ENCODE results near the gene CRAT.
"Not testable (repeated sequence)": the region's sequence is repeated elsewhere in the genome, so short reads cannot be mapped to it uniquely, and the experiment has no call there.

The CRAT gene

GRCh38 chr9:129131300-129132145, 20.9 kb upstream of the CRAT start:
- no peak overlapping the region for H3K4me3 ChIP-seq (ENCODE audit: control insufficient read depth, low read depth, low read length)
- DNase-seq (ENCODE audit: low read depth) = peak; percentile 62
- TF ChIP-seq CTCF (conservative IDR thresholded peaks at IDR 0.05; ENCODE audit: control insufficient read depth, insufficient read depth, low read depth, low read length) = peak; percentile 98

DNA sequence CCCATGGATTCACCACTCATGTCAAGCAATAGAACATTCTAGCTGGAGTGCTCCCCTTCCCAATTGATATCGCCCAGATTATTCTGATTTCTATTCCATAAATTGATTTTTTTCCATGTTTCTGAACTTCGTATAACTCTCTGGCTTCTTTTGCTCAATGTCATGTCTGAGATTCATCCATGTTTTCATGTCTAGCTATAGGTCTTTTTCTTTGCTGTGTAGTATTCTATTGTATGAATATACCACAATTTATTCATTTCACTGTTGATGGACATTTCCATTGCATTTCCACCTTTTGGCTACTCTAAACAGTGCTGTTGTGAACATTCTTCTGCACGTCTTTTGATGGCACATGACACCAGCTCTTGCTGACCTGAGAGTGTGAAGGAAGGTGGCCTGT, 20.2 kb upstream of the CRAT start:
- no peak overlapping the region for H3K4me3 ChIP-seq (ENCODE audit: control insufficient read depth, low read depth, low read length)
- TF ChIP-seq CTCF (conservative IDR thresholded peaks at IDR 0.05; ENCODE audit: control insufficient read depth, insufficient read depth, low read depth, low read length) = no peak
- no peak for DNase-seq (ENCODE audit: low read depth)

GRCh38 chr9:129130271-129130670, 19.7 kb upstream of the CRAT start:
- H3K4me3 ChIP-seq (ENCODE audit: control insufficient read depth, low read depth, low read length); DNase-seq (ENCODE audit: low read depth): not testable (repeated sequence)

GRCh38 chr9:129128689-129129088, 18.1 kb upstream of the CRAT start:
- H3K4me3 ChIP-seq (ENCODE audit: control insufficient read depth, low read depth, low read length) = no peak overlapping the region
- DNase-seq (ENCODE audit: low read depth) = no peak
- no peak for TF ChIP-seq CTCF (conservative IDR thresholded peaks at IDR 0.05; ENCODE audit: control insufficient read depth, insufficient read depth, low read depth, low read length)

DNA sequence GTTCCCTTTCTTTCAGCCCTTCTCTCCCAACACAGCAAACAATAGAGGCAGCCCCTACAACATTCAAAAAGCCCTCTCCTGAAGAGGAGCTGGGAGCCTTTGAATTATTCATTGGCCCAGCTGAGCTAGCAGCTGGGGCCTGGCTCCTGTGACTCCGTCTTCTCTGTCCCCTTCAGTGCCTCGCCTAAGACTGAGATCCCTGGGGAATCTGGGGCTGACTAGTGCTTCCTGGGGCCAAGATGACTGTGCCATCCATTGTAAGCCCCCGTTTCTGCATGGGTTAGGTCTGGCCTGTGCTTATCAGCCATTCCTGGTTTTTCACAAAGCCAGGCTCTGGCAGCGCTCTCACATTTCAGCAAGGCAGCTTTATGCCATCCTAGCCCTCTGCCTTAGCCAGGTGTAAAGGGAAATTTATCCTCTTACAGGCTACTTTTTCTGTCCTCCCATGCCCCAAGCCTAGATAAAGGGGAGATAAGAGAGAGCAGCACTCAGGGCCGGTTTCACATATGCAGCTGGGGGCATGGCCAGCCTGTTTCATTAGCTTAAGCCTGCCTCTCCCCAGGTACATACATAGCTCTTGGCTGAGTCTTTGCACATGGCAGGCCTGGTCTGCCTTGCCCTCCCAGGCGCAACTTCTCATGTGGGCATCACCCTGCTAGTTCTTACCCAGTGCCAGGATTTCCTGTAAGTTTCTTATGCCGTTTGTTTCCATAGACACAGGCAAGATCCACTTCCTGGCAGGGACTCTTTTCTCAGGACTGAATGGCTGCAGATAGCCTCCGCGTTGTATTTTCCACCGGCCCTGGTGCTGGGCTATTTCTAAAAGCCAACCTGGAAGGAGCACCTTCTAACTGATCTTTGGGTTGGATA, 16.4 kb upstream of the CRAT start:
- H3K4me3 ChIP-seq (ENCODE audit: control insufficient read depth, low read depth, low read length) = no peak overlapping the region
- no peak for TF ChIP-seq CTCF (conservative IDR thresholded peaks at IDR 0.05; ENCODE audit: control insufficient read depth, insufficient read depth, low read depth, low read length)
- no peak for DNase-seq (ENCODE audit: low read depth)

- no peak overlapping the region for H3K4me3 ChIP-seq (ENCODE audit: control insufficient read depth, low read depth, low read length)
- DNase-seq (ENCODE audit: low read depth) = peak; percentile 99
Measured at GRCh38 chr9:129125478-129125877, 14.9 kb upstream of the CRAT start.

More at GRCh38 chr9:129125478-129125877, 14.9 kb upstream of the CRAT start:
- no peak for TF ChIP-seq CTCF (conservative IDR thresholded peaks at IDR 0.05; ENCODE audit: control insufficient read depth, insufficient read depth, low read depth, low read length)
